ENCODE results near the gene CAMK2D.

The CAMK2D gene

DNA sequence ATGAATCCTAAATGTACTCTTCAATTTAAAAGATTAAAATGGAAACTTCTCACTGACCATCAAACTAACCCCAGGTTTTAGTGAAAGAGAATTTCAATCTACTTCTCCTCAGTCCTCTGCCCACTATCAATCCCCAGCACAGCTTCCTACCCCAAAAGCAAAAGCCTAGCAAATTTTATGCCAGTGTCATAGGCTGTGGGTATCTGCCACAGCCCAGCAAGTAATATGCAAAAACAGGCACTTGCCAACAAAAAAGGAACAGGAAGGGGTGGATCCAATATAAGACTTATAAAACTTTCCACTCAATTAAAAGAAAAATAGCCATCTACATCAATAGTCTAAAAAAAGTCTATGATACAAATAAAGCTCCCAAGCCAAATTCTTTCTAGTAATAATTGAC, 22.3 kb downstream of the CAMK2D start:
- Histone ChIP-seq H2BK120ac (ENCODE audit: low read depth, low read length) (no peak overlapping the region), H3K79me1 (ENCODE audit: low read length) (no peaks in the 10 kb centered on the region), H3K79me2 (ENCODE audit: control insufficient read depth, insufficient read depth, low read length) (no peaks in the 10 kb centered on the region), H3K56ac (ENCODE audit: low read length) (no peak overlapping the region), H4K8ac (ENCODE audit: low read depth, low read length) (peak overlapping the region; percentile 56), H3K4me3 (ENCODE audit: low read length) (no peak overlapping the region), H3K36me3 (ENCODE audit: control insufficient read depth, insufficient read depth, low read length) (no peaks in the 10 kb centered on the region), H3K27me3 (ENCODE audit: insufficient read depth, low read length, poor library complexity) (no peaks in the 10 kb centered on the region), H3K4me1 (ENCODE audit: control insufficient read depth, low read depth, low read length) (peaks cover 5% of the 10 kb centered on the region), H3K4me2 (ENCODE audit: low read length) (no peak overlapping the region), H3K9ac (ENCODE audit: low read length) (no peak overlapping the region), H3K23ac (ENCODE audit: low read length) (no peak overlapping the region), H2AK5ac (ENCODE audit: low read length) (no peak overlapping the region), H4K5ac (ENCODE audit: low read length) (no peak overlapping the region), H2BK5ac (ENCODE audit: low read length) (no peak overlapping the region), H3K18ac (ENCODE audit: low read length) (no peak overlapping the region), H3K4ac (ENCODE audit: low read depth, low read length) (no peak overlapping the region), H3K27ac (ENCODE audit: low read depth, low read length) (no peak overlapping the region), H2BK15ac (replicated peaks; ENCODE audit: low read depth) (no peak overlapping the region)
- DNase-seq, result no peak

DNA sequence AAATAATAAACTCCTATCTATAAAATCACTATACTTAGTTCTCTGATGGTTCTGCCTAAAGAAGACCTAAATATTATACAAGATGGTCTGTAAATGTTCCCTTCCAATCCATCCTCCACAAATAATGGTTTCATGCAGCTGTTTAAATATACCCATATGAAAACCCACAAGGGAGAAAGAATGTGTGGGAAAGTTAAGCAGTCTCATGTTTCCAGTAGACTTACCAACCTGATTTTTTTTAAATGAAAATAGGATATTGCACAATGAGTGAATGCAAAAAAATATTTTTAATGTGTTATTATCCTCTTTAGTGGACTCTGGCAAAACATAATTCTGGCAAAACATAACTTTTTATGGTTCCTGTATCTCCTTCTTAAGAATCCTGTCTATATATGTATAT, 23.3 kb downstream of the CAMK2D start:
- H3K18ac ChIP-seq (ENCODE audit: low read length), result no peak overlapping the region
- H3K23ac ChIP-seq (ENCODE audit: low read length), result no peak overlapping the region
- no peaks in the 10 kb centered on the region for H3K79me2 ChIP-seq (ENCODE audit: control insufficient read depth, insufficient read depth, low read length)
- H3K79me1 ChIP-seq (ENCODE audit: low read length), result no peaks in the 10 kb centered on the region
- no peak overlapping the region for H3K27ac ChIP-seq (ENCODE audit: low read depth, low read length)
- H4K5ac ChIP-seq (ENCODE audit: low read length), result no peak overlapping the region
- no peak overlapping the region for H4K8ac ChIP-seq (ENCODE audit: low read depth, low read length)
- no peaks in the 10 kb centered on the region for H3K36me3 ChIP-seq (ENCODE audit: control insufficient read depth, insufficient read depth, low read length)
- H3K4me1 ChIP-seq (ENCODE audit: control insufficient read depth, low read depth, low read length), result peaks cover under 1% of the 10 kb centered on the region
- DNase-seq, result no peak
- no peak overlapping the region for H2AK5ac ChIP-seq (ENCODE audit: low read length)
- no peaks in the 10 kb centered on the region for H3K27me3 ChIP-seq (ENCODE audit: insufficient read depth, low read length, poor library complexity)
- H2BK120ac ChIP-seq (ENCODE audit: low read depth, low read length), result no peak overlapping the region
- H2BK5ac ChIP-seq (ENCODE audit: low read length), result no peak overlapping the region
- no peak overlapping the region for H3K9ac ChIP-seq (ENCODE audit: low read length)
- H2BK15ac ChIP-seq (replicated peaks; ENCODE audit: low read depth), result no peak overlapping the region
- H3K4me3 ChIP-seq (ENCODE audit: low read length), result no peak overlapping the region
- H3K56ac ChIP-seq (ENCODE audit: low read length), result no peak overlapping the region
- H3K4me2 ChIP-seq (ENCODE audit: low read length), result no peak overlapping the region
- no peak overlapping the region for H3K4ac ChIP-seq (ENCODE audit: low read depth, low read length)

DNA sequence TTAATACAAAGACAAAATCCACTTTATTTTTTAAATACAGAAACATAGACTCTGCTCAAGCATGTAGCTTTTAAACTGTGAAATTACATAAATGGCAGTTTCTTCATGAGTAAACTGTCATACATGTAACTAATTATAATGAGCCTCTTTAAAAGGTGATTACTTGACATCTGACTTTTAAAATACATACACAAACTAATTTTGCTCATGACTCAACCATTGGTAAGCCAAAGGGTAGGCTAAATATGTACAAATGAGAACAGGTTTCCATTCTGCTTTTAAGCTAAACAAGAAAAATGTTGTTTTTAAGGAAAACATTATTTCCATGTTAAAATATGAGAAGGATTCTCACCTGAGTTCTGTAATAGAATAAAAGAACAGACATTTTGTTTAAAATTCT, 27.9 kb downstream of the CAMK2D start:
- no peak overlapping the region for H3K4ac ChIP-seq (ENCODE audit: low read depth, low read length)
- no peaks in the 10 kb centered on the region for H3K79me1 ChIP-seq (ENCODE audit: low read length)
- no peak overlapping the region for H2BK15ac ChIP-seq (replicated peaks; ENCODE audit: low read depth)
- H4K5ac ChIP-seq (ENCODE audit: low read length), result no peak overlapping the region
- no peaks in the 10 kb centered on the region for H3K27me3 ChIP-seq (ENCODE audit: insufficient read depth, low read length, poor library complexity)
- no peak overlapping the region for H3K23ac ChIP-seq (ENCODE audit: low read length)
- H3K4me1 ChIP-seq (ENCODE audit: control insufficient read depth, low read depth, low read length), result no peaks in the 10 kb centered on the region
- no peak overlapping the region for H3K56ac ChIP-seq (ENCODE audit: low read length)
- H3K4me3 ChIP-seq (ENCODE audit: low read length), result no peak overlapping the region
- H3K79me2 ChIP-seq (ENCODE audit: control insufficient read depth, insufficient read depth, low read length), result no peaks in the 10 kb centered on the region
- DNase-seq, result no peak
- no peak overlapping the region for H2AK5ac ChIP-seq (ENCODE audit: low read length)
- H3K4me2 ChIP-seq (ENCODE audit: low read length), result no peak overlapping the region
- H3K36me3 ChIP-seq (ENCODE audit: control insufficient read depth, insufficient read depth, low read length), result no peaks in the 10 kb centered on the region
- no peak overlapping the region for H3K18ac ChIP-seq (ENCODE audit: low read length)
- H4K8ac ChIP-seq (ENCODE audit: low read depth, low read length), result no peak overlapping the region
- H2BK5ac ChIP-seq (ENCODE audit: low read length), result no peak overlapping the region
- H3K27ac ChIP-seq (ENCODE audit: low read depth, low read length), result no peak overlapping the region
- no peak overlapping the region for H2BK120ac ChIP-seq (ENCODE audit: low read depth, low read length)
- no peak overlapping the region for H3K9ac ChIP-seq (ENCODE audit: low read length)

DNA sequence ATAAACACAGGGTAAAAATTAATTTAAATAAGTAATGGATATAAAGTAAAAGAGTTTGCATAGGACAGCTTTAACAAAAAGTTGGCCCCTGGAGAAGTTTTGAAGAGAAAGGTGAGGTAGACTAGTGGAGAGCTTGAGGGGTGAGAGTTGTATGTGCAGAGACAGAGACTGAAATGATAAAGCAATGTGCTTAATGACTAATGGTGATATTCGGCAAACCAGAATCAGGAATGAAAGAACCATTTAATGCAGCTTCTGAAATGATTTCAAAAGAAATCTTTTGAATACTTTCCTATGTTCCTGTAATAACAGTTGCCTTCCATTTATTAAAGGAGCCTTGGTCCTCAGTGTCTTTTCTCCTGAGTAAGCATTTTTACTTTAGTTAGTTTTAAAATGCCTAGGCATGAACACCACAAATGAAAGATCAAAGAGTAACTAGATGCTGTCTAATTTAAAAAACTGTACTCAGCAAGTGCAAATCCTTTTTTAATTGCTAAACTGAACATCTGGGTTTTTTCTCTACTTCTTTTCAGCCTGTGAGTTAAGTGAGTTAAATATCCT, 28.5 kb downstream of the CAMK2D start:
- no CpG with 5 or more reads among the region's 1 CpG for WGBS (ENCODE audit: extremely low coverage, insufficient coverage, low lambda C conversion rate)
- no peak overlapping the region for H3K56ac ChIP-seq (ENCODE audit: low read length)
- H3K79me2 ChIP-seq (ENCODE audit: control insufficient read depth, insufficient read depth, low read length), result no peaks in the 10 kb centered on the region
- H3K4me2 ChIP-seq (ENCODE audit: low read length), result no peak overlapping the region
- no peak overlapping the region for H2BK120ac ChIP-seq (ENCODE audit: low read depth, low read length)
- no peaks in the 10 kb centered on the region for H3K4me1 ChIP-seq (ENCODE audit: control insufficient read depth, low read depth, low read length)
- no peak for DNase-seq
- H3K23ac ChIP-seq (ENCODE audit: low read length), result no peak overlapping the region
- H2BK15ac ChIP-seq (replicated peaks; ENCODE audit: low read depth), result no peak overlapping the region
- no peaks in the 10 kb centered on the region for H3K36me3 ChIP-seq (ENCODE audit: control insufficient read depth, insufficient read depth, low read length)
- no peak overlapping the region for H2AK5ac ChIP-seq (ENCODE audit: low read length)
- H3K4me3 ChIP-seq (ENCODE audit: low read length), result no peak overlapping the region
- H3K27me3 ChIP-seq (ENCODE audit: insufficient read depth, low read length, poor library complexity), result no peaks in the 10 kb centered on the region
- no peak overlapping the region for H3K9ac ChIP-seq (ENCODE audit: low read length)
- no peak overlapping the region for H4K8ac ChIP-seq (ENCODE audit: low read depth, low read length)
- no peak overlapping the region for H2BK5ac ChIP-seq (ENCODE audit: low read length)
- H4K5ac ChIP-seq (ENCODE audit: low read length), result no peak overlapping the region
- H3K79me1 ChIP-seq (ENCODE audit: low read length), result no peaks in the 10 kb centered on the region
- no peak overlapping the region for H3K18ac ChIP-seq (ENCODE audit: low read length)
- no peak overlapping the region for H3K4ac ChIP-seq (ENCODE audit: low read depth, low read length)
- no peak overlapping the region for H3K27ac ChIP-seq (ENCODE audit: low read depth, low read length)

DNA sequence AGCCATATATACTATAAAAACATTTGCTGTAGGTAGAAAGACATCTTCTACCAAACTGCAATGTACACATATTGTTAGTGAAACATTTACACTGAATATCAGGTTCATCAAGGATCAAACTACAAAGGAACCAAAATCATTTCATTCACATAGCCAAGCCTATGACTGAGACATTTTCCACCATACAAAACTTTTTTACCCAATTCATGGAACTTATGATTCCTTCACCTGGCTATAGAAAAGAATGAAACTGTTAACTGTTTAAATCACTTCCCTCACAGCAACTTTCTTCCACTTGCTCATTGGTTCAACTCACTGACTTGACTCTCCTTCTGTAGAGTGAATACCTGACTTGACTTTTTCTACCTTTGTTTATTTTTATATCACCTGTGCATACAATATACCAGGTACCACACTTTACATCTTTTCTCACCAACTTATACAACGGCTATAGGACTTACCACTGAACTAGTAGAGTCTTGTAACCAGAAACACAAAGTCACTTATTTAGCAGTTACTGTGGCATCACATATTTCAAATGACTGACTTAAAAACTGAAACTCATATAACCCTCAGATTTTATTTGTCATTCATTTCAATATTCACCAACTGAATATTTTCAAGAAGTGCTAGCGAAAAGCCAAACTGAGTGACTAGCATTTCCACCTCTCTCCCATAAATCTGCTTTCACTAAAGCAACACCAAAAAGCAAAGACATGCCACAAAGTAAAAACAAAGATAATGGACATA, 30.9 kb downstream of the CAMK2D start:
- no peak for DNase-seq
- Histone ChIP-seq H3K9ac (ENCODE audit: low read length) (no peak overlapping the region), H4K8ac (ENCODE audit: low read depth, low read length) (no peak overlapping the region), H4K5ac (ENCODE audit: low read length) (no peak overlapping the region), H2BK15ac (replicated peaks; ENCODE audit: low read depth) (no peak overlapping the region), H3K27me3 (ENCODE audit: insufficient read depth, low read length, poor library complexity) (no peaks in the 10 kb centered on the region), H3K79me1 (ENCODE audit: low read length) (no peaks in the 10 kb centered on the region), H3K4me3 (ENCODE audit: low read length) (no peak overlapping the region), H2BK120ac (ENCODE audit: low read depth, low read length) (no peak overlapping the region), H3K18ac (ENCODE audit: low read length) (no peak overlapping the region), H3K27ac (ENCODE audit: low read depth, low read length) (no peak overlapping the region), H3K56ac (ENCODE audit: low read length) (no peak overlapping the region), H3K4me2 (ENCODE audit: low read length) (no peak overlapping the region), H3K4me1 (ENCODE audit: control insufficient read depth, low read depth, low read length) (no peaks in the 10 kb centered on the region), H2AK5ac (ENCODE audit: low read length) (no peak overlapping the region), H3K23ac (ENCODE audit: low read length) (no peak overlapping the region), H3K79me2 (ENCODE audit: control insufficient read depth, insufficient read depth, low read length) (no peaks in the 10 kb centered on the region), H3K36me3 (ENCODE audit: control insufficient read depth, insufficient read depth, low read length) (no peaks in the 10 kb centered on the region), H2BK5ac (ENCODE audit: low read length) (no peak overlapping the region), H3K4ac (ENCODE audit: low read depth, low read length) (no peak overlapping the region)
- WGBS (ENCODE audit: extremely low coverage, insufficient coverage, low lambda C conversion rate), result no CpG with 5 or more reads among the region's 2 CpGs

DNA sequence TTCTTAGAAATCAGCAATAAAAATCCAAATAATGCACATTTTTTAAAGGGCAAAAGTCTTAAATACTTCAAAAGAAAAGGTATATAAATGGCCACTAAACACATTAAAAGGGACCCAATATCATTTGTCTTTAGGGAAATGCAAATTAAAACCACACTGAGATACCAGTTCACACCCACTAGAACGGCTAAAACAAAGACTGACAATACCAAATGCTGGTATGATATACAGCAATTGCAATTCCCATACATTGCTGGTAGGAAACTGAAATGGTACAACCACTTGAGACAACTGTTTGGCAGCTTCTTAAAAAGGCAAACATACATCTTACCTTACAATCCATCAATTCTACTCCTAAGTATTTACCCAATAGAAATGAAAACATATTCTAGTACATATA, 33.7 kb downstream of the CAMK2D start:
- WGBS (ENCODE audit: extremely low coverage, insufficient coverage, low lambda C conversion rate), result no CpG with 5 or more reads among the region's 1 CpG

More for the DNA sequence above, 33.7 kb downstream of the CAMK2D start:
- no peak overlapping the region for H3K9ac ChIP-seq (ENCODE audit: low read length)
- no peak overlapping the region for H3K23ac ChIP-seq (ENCODE audit: low read length)
- H4K5ac ChIP-seq (ENCODE audit: low read length), result no peak overlapping the region
- H3K4me1 ChIP-seq (ENCODE audit: control insufficient read depth, low read depth, low read length), result no peaks in the 10 kb centered on the region
- H2AK5ac ChIP-seq (ENCODE audit: low read length), result no peak overlapping the region
- no peak overlapping the region for H3K18ac ChIP-seq (ENCODE audit: low read length)
- no peaks in the 10 kb centered on the region for H3K79me2 ChIP-seq (ENCODE audit: control insufficient read depth, insufficient read depth, low read length)
- H4K8ac ChIP-seq (ENCODE audit: low read depth, low read length), result no peak overlapping the region
- no peak overlapping the region for H2BK120ac ChIP-seq (ENCODE audit: low read depth, low read length)
- H3K27me3 ChIP-seq (ENCODE audit: insufficient read depth, low read length, poor library complexity), result no peaks in the 10 kb centered on the region
- no peak overlapping the region for H3K56ac ChIP-seq (ENCODE audit: low read length)
- no peak overlapping the region for H2BK15ac ChIP-seq (replicated peaks; ENCODE audit: low read depth)
- no peak overlapping the region for H3K27ac ChIP-seq (ENCODE audit: low read depth, low read length)
- no peak for DNase-seq
- no peak overlapping the region for H3K4me2 ChIP-seq (ENCODE audit: low read length)
- no peak overlapping the region for H2BK5ac ChIP-seq (ENCODE audit: low read length)
- H3K4ac ChIP-seq (ENCODE audit: low read depth, low read length), result no peak overlapping the region
- no peaks in the 10 kb centered on the region for H3K79me1 ChIP-seq (ENCODE audit: low read length)
- H3K4me3 ChIP-seq (ENCODE audit: low read length), result no peak overlapping the region
- no peaks in the 10 kb centered on the region for H3K36me3 ChIP-seq (ENCODE audit: control insufficient read depth, insufficient read depth, low read length)

Measured in mesendoderm (in vitro differentiated cells).